ENCODE data around the gene CCR8.

The CCR8 gene

DNA sequence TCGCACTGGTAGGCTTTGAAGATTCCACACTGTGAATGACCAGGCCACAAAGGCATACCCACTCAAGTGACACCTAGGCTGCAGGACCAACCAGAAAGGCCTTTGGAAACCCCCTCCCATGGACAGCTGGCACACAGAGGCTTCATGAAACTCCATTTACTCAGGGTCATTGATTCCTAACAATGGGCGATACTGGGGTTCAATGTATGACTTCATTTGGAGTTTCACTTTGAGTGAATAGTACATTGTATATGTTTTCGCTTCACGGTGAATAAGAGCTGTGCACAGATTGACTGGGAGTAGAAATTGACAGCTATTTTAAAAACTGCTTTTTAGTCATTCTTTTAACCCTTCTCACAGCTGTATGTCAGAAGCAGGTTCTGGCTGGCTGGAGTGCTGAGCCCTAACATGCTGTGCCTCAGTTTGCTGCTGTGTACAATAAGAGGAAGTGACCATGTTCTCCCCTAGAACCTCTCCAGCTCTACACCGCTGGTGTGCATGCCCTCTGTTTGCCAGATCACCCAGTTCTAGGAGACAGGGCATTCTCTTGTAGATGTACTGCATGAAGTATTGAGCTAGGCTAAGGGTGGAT lies 34.2 kb upstream of the CCR8 start:
- TF ChIP-seq CTCF (IDR thresholded peaks at IDR 0.05): no peak
- intact Hi-C loops (cut with DNase I; ENCODE audit: low total_unique reads): no loop called here
- Histone ChIP-seq H3K36me3 (no peaks in the 10 kb centered on the region), H3K4me3 (no peak overlapping the region), H3K27me3 (no peaks in the 10 kb centered on the region), H3K9me3 (peaks cover 0 to 9% (median 8%) of the 10 kb centered on the region in 3 donors), H3K27ac (no peak overlapping the region), H3K4me1 (no peaks in the 10 kb centered on the region)
- no peak for DNase-seq

DNA sequence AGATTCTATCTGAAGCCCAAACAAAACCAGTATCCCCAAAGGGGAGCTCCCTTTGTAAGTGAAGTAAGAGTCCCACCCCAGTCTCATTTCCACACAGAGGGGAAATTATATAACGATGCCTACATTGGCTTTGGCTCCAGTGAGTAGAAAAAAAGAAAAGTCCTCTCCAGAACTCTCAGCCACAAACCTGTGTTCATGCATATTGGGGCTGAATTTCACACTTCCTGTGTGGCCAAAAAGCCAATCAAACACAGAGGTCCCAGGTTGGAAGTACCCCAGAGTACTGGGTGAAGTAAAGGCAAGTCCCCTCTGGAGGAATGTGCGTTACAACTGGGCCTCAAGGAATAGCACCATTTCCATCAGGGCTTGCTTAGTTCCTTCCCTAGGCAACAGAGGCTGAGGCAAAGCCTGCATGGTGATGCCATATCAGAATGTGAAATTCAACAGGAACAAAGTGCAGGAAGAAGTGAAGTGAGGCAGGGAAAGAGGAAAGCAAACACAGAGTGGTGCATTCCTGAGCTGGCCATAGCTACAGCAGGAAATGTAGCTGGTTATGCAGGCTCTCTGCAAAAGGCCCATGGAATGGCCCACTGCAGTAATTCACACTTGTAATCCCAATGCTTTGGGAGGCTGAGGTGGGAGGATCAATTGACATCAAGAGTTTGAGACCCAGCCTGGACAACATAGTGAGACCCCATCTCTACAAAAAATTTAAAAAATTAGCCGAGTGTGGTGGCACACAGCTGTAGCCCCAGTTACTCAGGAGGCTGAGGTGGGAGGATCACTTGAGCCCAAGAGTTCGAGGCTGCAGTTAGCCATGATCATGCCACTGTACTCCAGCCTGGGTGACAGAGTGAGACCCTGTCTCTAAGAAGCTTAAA lies 33.1 kb upstream of the CCR8 start:
- Histone ChIP-seq H3K27ac (no peak overlapping the region), H3K4me1 (no peaks in the 10 kb centered on the region), H3K27me3 (no peaks in the 10 kb centered on the region), H3K9me3 (peaks cover 0 to 18% (median 9%) of the 10 kb centered on the region in 3 donors), H3K4me3 (no peak overlapping the region), H3K36me3 (no peaks in the 10 kb centered on the region)
- intact Hi-C loops (cut with DNase I; ENCODE audit: low total_unique reads): no loop called here
- no peak for TF ChIP-seq CTCF (IDR thresholded peaks at IDR 0.05)
- no peak for DNase-seq

DNA sequence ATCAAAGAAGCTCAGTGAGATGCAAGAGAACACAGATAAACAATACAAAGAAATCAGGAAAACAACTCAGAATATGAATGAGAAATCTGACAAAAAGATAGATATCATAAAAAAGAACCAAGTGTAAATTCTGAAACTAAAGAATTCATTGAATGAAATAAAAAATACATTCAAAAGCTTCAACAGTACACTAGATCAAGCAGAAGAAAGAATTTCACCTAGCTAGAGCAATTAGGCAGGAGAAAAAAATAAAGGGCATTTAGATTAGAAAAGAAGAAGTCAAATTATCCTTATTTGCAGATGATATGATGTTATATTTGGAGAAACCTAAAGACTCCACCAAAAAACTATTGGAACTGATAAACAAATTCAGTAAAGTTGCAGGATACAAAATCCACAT lies 30.2 kb upstream of the CCR8 start:
- intact Hi-C loops (cut with DNase I; ENCODE audit: low total_unique reads): no loop called here

GRCh38 chr3:39302178-39302577 lies 27.3 kb upstream of the CCR8 start:
- Histone ChIP-seq H3K27ac (no peak overlapping the region), H3K36me3 (no peaks in the 10 kb centered on the region), H3K9me3 (peaks cover 2 to 54% (median 28%) of the 10 kb centered on the region in 3 donors), H3K4me3 (no peak overlapping the region), H3K4me1 (no peaks in the 10 kb centered on the region), H3K27me3 (no peaks in the 10 kb centered on the region)
- DNase-seq: no peak
- TF ChIP-seq CTCF (IDR thresholded peaks at IDR 0.05): no peak
- intact Hi-C loops (cut with DNase I; ENCODE audit: low total_unique reads): no loop called here

More for the DNA sequence above, 30.2 kb upstream of the CCR8 start:
- Histone ChIP-seq H3K27ac (no peak overlapping the region), H3K4me3 (no peak overlapping the region), H3K36me3 (no peaks in the 10 kb centered on the region), H3K9me3 (peaks cover 0 to 42% (median 14%) of the 10 kb centered on the region in 3 donors), H3K4me1 (no peaks in the 10 kb centered on the region), H3K27me3 (no peaks in the 10 kb centered on the region)
- no peak for TF ChIP-seq CTCF (IDR thresholded peaks at IDR 0.05)
- no peak for DNase-seq

DNA sequence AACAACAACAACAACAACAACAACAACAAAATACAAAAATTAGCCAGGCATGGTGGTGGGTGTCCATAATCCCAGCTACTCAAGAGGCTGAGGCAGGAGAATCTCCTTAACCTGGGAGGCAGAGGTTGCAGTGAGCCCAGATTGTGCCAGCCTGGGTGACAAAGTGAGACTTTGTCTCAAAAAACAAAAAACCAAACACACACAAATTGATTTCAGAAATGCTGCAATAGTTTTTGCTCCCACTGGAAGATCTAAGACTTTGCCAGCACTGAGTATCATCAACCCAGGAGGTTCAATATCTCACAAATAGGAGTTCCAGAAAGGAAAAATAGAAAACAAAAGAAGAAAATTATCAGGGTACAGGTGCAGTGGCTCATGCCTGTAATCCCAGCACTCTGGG lies 16.2 kb upstream of the CCR8 start:
- Histone ChIP-seq H3K9me3 (peaks cover 0 to 10% (median 5%) of the 10 kb centered on the region in 3 donors), H3K4me3 (no peak overlapping the region), H3K36me3 (no peaks in the 10 kb centered on the region), H3K27ac (no peak overlapping the region), H3K4me1 (no peaks in the 10 kb centered on the region), H3K27me3 (no peaks in the 10 kb centered on the region)
- DNase-seq: no peak
- intact Hi-C loops (cut with DNase I; ENCODE audit: low total_unique reads): no loop called here
- TF ChIP-seq CTCF (IDR thresholded peaks at IDR 0.05): no peak
